Measurements from ENCODE around the gene NBPF12.
"Not testable (repeated sequence)": the region's sequence is repeated elsewhere in the genome, so short reads cannot be mapped to it uniquely, and the experiment has no call there.

Gene NBPF12

DNA sequence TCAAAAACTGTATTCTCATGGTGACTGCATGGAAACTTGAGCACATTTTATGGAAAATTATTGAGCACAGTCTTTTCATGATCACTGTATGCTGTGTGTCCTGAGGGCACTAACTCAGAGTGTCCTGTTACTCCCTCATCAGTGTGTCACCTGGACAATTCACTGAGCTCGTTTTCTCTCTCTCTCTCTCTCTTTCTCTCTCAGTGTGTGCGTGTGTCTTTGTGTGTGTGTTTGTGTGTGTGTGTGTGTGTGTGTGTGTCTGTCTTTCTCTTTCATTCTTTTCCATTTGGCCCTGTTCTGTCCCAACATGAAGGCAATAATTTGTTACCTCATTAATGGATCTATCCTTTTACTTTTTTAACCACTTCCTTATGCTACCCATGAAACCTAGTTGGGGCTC, 49.4 kb downstream of the NBPF12 start:
- not testable (repeated sequence) for DNase-seq

DNA sequence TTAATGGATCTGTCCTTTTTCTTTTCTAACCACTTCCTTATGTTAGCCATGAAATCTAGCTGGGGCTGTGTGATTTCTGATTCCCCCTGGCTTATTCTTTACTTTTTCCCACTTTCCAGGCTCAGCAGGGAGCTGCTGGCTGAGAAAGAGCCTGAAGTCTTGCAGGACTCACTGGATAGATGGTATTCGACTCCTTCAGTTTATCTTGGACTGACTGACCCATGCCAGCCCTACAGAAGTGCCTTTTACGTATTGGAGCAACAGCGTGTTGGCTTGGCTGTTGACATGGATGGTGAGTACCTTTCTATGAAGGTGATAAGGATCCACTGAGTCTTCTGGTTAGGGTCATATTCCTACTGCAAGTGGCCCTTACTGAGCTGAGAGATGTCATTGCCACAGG, 51.3 kb downstream of the NBPF12 start:
- DNase-seq, result not testable (repeated sequence)

DNA sequence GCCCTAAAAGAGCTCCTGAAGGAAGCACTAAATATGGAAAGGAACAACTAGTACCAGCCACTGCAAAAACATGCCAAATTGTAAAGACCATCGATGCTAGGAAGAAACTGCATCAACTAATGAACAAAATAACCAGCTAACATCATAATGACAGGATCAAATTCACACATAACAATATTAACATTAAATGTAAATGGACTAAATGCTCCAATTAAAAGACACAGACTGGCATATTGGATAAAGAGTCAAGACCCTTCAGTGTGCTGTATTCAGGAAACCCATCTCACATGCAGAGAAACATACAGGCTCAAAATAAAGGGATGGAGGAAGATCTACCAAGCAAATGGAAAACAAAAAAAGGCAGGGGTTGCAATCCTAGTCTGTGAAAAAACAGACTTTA, 70.4 kb downstream of the NBPF12 start:
- DNase-seq, result not testable (repeated sequence)

DNA sequence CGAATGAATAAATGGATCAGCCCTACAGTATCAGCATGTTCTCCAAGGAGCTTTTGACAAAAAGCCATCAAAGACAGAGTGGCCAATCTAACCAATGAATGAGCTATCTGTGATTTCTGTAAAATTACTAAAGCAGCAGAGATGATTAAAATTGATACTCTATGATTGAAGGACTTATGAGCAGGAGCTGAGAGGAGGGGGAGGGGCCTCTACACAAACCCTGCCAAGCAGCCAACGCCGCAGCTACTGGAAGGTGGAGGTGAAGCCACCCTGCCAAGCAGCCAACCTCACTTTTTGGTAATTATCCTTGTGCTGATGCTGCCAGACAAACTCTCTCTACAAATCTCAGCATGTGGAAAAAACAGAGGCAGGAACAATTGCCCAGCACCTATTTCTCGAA, 88.9 kb downstream of the NBPF12 start:
- DNase-seq, result not testable (repeated sequence)

DNA sequence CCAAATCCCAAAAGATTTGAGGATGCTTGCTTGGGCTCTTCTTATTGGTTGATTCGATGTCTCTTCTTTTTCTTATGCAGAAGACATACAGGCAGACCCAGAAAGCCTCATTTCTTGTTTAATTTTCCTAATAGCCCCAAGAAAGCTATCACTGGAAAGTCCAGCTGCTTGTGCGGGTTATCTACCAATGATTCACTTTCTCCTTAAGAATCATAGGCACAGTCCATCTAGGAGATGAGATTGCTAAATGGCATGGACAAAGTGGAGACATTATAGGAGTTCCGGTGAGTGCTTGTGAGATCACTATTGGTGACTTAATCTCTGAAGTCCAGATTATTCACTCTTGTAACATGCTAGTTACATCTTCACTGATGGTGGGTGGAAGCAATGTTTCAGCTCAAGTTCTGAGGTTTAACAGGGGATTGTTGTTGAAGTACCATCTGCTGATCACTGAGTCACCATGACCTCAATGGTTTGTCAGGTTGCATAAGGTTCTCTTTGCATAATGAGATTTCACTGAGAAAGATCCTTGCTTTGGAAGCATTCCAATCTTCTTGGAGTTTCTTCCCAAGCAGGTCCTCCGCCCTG, 92.0 kb downstream of the NBPF12 start:
- DNase-seq, result not testable (repeated sequence)

DNA sequence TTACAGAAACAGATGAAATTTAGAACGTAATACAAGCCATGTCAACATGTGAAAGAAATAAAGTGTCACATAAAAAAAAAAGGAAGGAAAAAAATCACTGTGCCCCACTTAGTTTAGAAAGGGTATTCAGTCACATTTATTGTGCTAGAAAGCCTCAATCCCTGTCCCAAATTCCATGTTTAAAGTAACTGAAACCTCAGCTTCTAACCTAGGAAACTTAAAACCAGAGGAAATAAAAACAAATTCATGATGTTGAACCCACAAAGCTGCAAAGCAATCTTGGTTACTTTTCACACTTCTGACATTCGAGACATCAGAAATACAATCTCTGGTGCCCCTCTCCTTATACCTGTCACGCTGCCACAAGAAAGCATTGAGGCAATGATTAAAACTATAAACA, 101.8 kb downstream of the NBPF12 start:
- no peak for DNase-seq

DNA sequence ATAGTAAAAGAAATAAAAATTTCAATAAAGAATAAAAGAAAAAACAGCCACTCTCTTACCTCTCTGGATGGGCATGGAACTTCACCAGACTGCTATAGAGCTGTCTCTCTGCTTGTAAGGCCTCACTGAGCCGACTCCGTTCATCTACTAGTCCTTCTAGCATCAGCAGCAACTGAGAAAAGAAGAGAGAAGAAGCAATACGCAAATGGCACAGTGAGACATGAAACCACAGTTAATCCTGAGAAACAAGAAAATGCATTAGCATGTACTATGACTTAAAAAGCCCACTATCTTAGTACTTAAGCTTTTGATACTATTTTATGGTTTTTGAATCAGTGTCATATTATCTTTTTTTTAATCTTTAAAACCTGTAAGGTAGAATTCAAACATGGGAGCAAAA, 104.8 kb downstream of the NBPF12 start:
- not testable (repeated sequence) for DNase-seq

DNA sequence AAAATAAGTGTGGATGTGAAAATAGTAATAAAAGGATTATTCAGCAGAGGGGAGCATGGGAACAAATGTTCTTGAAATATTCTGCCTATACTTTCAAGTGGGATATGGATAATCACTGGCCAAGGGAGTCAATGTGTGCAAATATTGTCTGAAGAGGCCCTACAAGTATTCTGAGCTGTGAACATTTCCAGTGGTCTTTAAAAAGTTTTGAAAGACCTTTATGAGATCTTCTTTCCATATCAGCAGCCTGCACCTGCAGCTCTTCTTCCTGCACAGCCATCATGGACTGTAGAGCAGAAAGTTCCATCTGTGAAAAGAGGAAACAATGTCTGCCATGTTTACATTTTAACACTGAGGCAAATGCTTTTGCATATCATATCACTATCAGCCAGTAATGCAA, 106.4 kb downstream of the NBPF12 start:
- not testable (repeated sequence) for DNase-seq

Data from left hindlimb (tissue), 1 donor.